Measurements from ENCODE around the gene ACAN. TPM values are rescaled to one million over a fixed set of nuclear protein-coding genes. Genes with fewer than 3 reads are reported as not detected.

The ACAN gene
- total RNA-seq, 2 experiments from 2014 or later: not detected

DNA sequence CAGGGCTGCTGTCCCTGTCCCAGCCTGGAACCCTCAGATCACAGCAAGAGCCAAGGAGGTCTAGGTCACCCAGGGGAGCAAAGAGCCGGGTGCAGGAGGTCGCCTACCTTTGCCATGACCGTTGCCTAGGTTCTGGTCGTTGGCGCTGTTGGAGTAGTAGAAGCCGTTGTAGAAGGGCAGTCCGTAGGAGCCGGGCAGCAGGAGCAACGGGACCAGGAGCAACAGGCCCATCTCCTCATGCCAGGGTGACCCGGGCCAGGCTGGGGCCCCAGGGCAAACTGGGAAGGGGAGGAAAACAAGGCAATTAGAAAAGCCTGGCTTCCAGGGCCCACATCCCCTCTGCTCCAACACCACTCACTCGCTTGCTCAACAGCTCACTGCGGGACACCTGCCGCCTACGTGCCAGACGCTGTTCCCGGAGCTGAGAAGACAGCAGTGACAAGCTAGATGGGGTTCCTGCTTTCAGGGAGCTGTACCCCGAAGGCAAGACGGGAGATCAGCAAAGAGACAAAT lies 83.9 kb downstream of the ACAN start:
- Mint-ChIP-seq H3K36me3 (ENCODE audit: low read depth) (peaks cover 28% of the 10 kb centered on the region), H3K4me1 (ENCODE audit: low read depth) (no peaks in the 10 kb centered on the region), H3K27ac (no peak overlapping the region), H3K27me3 (ENCODE audit: low read depth) (no peaks in the 10 kb centered on the region), H3K9me3 (ENCODE audit: insufficient read depth) (no peaks in the 10 kb centered on the region), H3K4me3 (no peak overlapping the region)
- no peak for ATAC-seq
- POLR2A ChIA-PET: interaction anchor here (0.6 kb wide), 1 partner anchor 263 kb away, joined by 4 read pairs; no protein-coding TSS in a partner anchor
- no peak for DNase-seq
- CTCF ChIA-PET: interaction anchor here (0.6 to 1.3 kb wide), 2 partner anchors 17 to 165 kb away, joined by 3 to 4 read pairs; no protein-coding TSS in a partner anchor

- Mint-ChIP-seq H3K27ac (no peak overlapping the region), H3K27me3 (ENCODE audit: low read depth) (no peaks in the 10 kb centered on the region), H3K9me3 (ENCODE audit: insufficient read depth) (no peaks in the 10 kb centered on the region), H3K36me3 (ENCODE audit: low read depth) (peaks cover 24% of the 10 kb centered on the region), H3K4me1 (ENCODE audit: low read depth) (peaks cover 5% of the 10 kb centered on the region), H3K4me3 (no peak overlapping the region)
- no peak for DNase-seq
- ChIA-PET CTCF (interaction anchor here (1.2 kb wide), 1 partner anchor 418 kb away, joined by 4 read pairs; no protein-coding TSS in a partner anchor), POLR2A (no interaction called here)
- ATAC-seq: no peak
Measured at GRCh38 chr15:88888719-88889118, 85.5 kb downstream of the ACAN start.

GRCh38 chr15:88890495-88890894 lies 87.3 kb downstream of the ACAN start:
- no peak overlapping the region for H3K4me3 Mint-ChIP-seq
- ChIA-PET POLR2A (interaction anchor here (0.5 to 0.7 kb wide), 2 partner anchors 407 to 802 kb away, joined by 3 to 4 read pairs; no protein-coding TSS in a partner anchor), CTCF (interaction anchor here (2.5 to 2.8 kb wide), 2 partner anchors 12 to 14 kb away, joined by 7 to 9 read pairs; no protein-coding TSS in a partner anchor)
- H3K9me3 Mint-ChIP-seq (ENCODE audit: insufficient read depth): no peaks in the 10 kb centered on the region
- ATAC-seq (no peak), DNase-seq (no peak)
- H3K27ac Mint-ChIP-seq: no peak overlapping the region
- peaks cover 16% of the 10 kb centered on the region for H3K36me3 Mint-ChIP-seq (ENCODE audit: low read depth)
- peaks cover 14% of the 10 kb centered on the region for H3K4me1 Mint-ChIP-seq (ENCODE audit: low read depth)
- H3K27me3 Mint-ChIP-seq (ENCODE audit: low read depth): no peaks in the 10 kb centered on the region

GRCh38 chr15:88891540-88892254 lies 88.5 kb downstream of the ACAN start:
- ChIA-PET CTCF (interaction anchor here (0.6 to 2.8 kb wide), 8 partner anchors 11 to 315 kb away, joined by 3 to 9 read pairs (median 4); no protein-coding TSS in a partner anchor), POLR2A (no interaction called here)
- H3K27ac Mint-ChIP-seq: no peak overlapping the region
- peaks cover 16% of the 10 kb centered on the region for H3K36me3 Mint-ChIP-seq (ENCODE audit: low read depth)
- no peak overlapping the region for H3K4me3 Mint-ChIP-seq
- H3K9me3 Mint-ChIP-seq (ENCODE audit: insufficient read depth): no peaks in the 10 kb centered on the region
- peaks cover 22% of the 10 kb centered on the region for H3K4me1 Mint-ChIP-seq (ENCODE audit: low read depth)
- no peak for DNase-seq
- no peaks in the 10 kb centered on the region for H3K27me3 Mint-ChIP-seq (ENCODE audit: low read depth)
- ATAC-seq: no peak

- H3K9me3 Mint-ChIP-seq (ENCODE audit: insufficient read depth): no peaks in the 10 kb centered on the region
- H3K4me1 Mint-ChIP-seq (ENCODE audit: low read depth): peaks cover 36% of the 10 kb centered on the region
- peak overlapping the region; percentile 77 for H3K27ac Mint-ChIP-seq
- peak; percentile 70 for ATAC-seq
- CTCF ChIA-PET: interaction anchor here (0.6 to 3.1 kb wide), 7 partner anchors 9 to 280 kb away, joined by 3 to 34 read pairs (median 4); no protein-coding TSS in a partner anchor
- DNase-seq: peak; percentile 90
- peaks cover 7% of the 10 kb centered on the region for H3K36me3 Mint-ChIP-seq (ENCODE audit: low read depth)
- no peaks in the 10 kb centered on the region for H3K27me3 Mint-ChIP-seq (ENCODE audit: low read depth)
- H3K4me3 Mint-ChIP-seq: peak overlapping the region; percentile 84
- POLR2A ChIA-PET: interaction anchor here (1.9 to 2.1 kb wide), 2 partner anchors 10 to 270 kb away, joined by 6 to 18 read pairs; no protein-coding TSS in a partner anchor
Measured at GRCh38 chr15:88894348-88894818, 91.1 kb downstream of the ACAN start.

DNA sequence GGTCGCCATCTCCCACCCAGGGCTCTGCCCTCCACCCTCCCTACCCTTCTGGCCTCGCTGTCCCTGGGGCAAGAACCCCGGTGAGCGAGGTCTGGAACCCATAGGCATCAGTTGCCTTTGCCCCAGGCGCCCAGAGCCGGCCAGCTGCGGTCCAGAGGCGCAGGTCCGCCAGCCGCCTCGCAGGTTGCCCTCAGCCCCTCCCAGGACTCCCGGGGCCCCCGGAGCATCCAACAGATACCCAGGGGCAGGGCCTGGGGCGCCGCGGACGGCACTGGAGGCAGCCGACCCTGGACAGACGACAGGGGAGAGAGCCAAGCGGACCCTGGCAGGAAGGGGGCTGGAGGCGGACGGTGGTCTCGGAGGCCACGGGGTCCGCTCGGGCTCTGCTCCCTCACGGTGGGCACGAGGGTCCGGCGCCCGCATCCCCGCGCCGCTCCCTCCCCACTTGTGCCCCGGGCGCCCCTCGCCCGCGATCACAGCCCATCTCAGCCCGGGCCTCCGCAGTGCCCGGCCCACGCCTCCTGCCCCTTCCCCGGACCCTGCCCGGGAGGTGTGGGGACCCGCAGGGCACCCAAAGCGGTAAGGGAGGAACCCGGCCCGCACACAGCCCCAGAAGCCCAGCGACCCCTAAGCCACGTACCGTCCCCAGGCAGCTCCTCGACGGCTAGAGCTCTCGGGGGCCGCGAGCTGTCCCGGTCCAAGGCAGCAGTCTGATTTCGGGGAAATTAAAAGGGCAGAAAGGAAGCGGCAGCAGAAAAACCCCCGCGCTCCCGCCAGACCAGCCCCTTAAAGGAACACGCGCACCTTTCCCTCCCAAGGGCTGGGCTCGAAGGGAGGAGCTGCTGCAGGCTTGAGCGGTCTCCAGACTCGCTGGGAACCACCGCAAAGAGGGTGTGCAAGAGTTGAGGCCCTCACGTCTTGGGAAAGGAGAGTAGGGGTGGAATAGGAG lies 91.9 kb downstream of the ACAN start, which contains the start of gene HAPLN3:
TSS of gene HAPLN3 (minus strand) at position 726 of the 949 bp plus-strand sequence. CDS start 8,246 bp downstream, outside the sequence.
- H3K9me3 Mint-ChIP-seq (ENCODE audit: insufficient read depth): no peaks in the 10 kb centered on the region
- DNase-seq: peak; percentile 75
- H3K27ac Mint-ChIP-seq: peak within 1 kb of the TSS; percentile 77
- peaks cover 36% of the 10 kb centered on the region for H3K4me1 Mint-ChIP-seq (ENCODE audit: low read depth)
- H3K27me3 Mint-ChIP-seq (ENCODE audit: low read depth): no peaks in the 10 kb centered on the region
- POLR2A ChIA-PET: interaction anchor here (0.7 to 2.1 kb wide), 5 partner anchors 9 to 276 kb away, joined by 3 to 18 read pairs (median 4); no protein-coding TSS in a partner anchor
- CTCF ChIA-PET: interaction anchor here (0.6 to 3.1 kb wide), 12 partner anchors 8 to 280 kb away, joined by 3 to 34 read pairs (median 4); no protein-coding TSS in a partner anchor
- ATAC-seq: peak; percentile 59
- H3K36me3 Mint-ChIP-seq (ENCODE audit: low read depth): peaks cover 7% of the 10 kb centered on the region
- H3K4me3 Mint-ChIP-seq: peak within 1 kb of the TSS; percentile 84

DNA sequence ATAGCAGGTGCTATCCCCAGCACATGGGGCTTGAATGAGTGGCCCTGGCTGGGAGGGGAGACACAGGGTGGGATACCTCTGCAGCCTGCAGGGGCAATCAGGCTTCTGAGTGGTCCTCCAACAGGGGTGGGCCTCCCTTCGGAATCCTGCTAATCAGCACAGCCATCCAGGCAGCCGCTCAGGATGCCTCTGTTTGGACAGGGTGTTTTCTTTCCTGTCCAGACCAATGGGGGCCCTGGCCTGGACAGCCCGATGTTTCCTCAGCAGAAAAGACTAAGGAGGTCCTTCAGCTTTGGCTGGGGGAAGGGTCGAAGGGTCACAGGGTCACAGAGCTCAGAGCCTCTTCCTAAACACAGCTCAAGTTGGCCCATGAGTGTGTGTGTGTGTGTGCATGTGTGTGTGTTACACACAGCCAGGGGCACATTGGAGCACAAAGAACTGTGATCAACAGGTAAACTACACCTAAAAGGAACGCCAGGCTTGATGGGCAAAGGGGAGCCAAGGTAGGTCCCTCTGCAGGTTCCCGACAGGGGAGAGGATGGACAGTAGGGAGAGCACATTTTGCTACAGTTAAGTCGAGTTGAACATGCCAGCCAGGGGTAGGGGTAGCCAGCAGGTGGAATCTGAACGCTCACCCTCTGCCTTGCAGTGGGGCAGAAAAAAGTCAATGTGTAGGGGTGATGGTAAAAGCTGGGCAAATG lies 93.2 kb downstream of the ACAN start:
- Mint-ChIP-seq H3K27ac (peak overlapping the region; percentile 31), H3K9me3 (ENCODE audit: insufficient read depth) (no peaks in the 10 kb centered on the region), H3K27me3 (ENCODE audit: low read depth) (no peaks in the 10 kb centered on the region), H3K36me3 (ENCODE audit: low read depth) (peaks cover 4% of the 10 kb centered on the region), H3K4me3 (no peak overlapping the region), H3K4me1 (ENCODE audit: low read depth) (peaks cover 36% of the 10 kb centered on the region)
- ChIA-PET CTCF (interaction anchor here (0.7 to 3.1 kb wide), 8 partner anchors 9 to 275 kb away, joined by 3 to 34 read pairs (median 4); partner anchors contain the start of gene ISG20), POLR2A (interaction anchor here (2.1 kb wide), 1 partner anchor 8 kb away, joined by 18 read pairs; no protein-coding TSS in a partner anchor)
- ATAC-seq (no peak), DNase-seq (no peak)

GRCh38 chr15:88897142-88897455 lies 93.9 kb downstream of the ACAN start:
- ChIA-PET POLR2A (no interaction called here), CTCF (interaction anchor here (0.7 to 3.1 kb wide), 6 partner anchors 8 to 273 kb away, joined by 3 to 34 read pairs (median 4); partner anchors contain the start of gene ISG20)
- H3K27me3 Mint-ChIP-seq (ENCODE audit: low read depth): no peaks in the 10 kb centered on the region
- peaks cover 36% of the 10 kb centered on the region for H3K4me1 Mint-ChIP-seq (ENCODE audit: low read depth)
- ATAC-seq (no peak), DNase-seq (no peak)
- H3K9me3 Mint-ChIP-seq (ENCODE audit: insufficient read depth): no peaks in the 10 kb centered on the region
- no peak overlapping the region for H3K27ac Mint-ChIP-seq
- peaks cover 6% of the 10 kb centered on the region for H3K36me3 Mint-ChIP-seq (ENCODE audit: low read depth)
- H3K4me3 Mint-ChIP-seq: no peak overlapping the region

- Mint-ChIP-seq H3K27ac (peak overlapping the region; percentile 7), H3K9me3 (ENCODE audit: insufficient read depth) (no peaks in the 10 kb centered on the region), H3K4me1 (ENCODE audit: low read depth) (peaks cover 36% of the 10 kb centered on the region), H3K4me3 (no peak overlapping the region), H3K36me3 (ENCODE audit: low read depth) (peaks cover 6% of the 10 kb centered on the region), H3K27me3 (ENCODE audit: low read depth) (no peaks in the 10 kb centered on the region)
- ChIA-PET CTCF (interaction anchor here (0.7 to 1.3 kb wide), 4 partner anchors 17 to 273 kb away, joined by 3 to 5 read pairs (median 4); partner anchors contain the start of gene ISG20), POLR2A (no interaction called here)
- ATAC-seq (peak; percentile 78), DNase-seq (peak; percentile 86)
Measured at GRCh38 chr15:88897456-88898194, 94.4 kb downstream of the ACAN start.

- ChIA-PET CTCF (interaction anchor here (1.2 kb wide), 1 partner anchor 17 kb away, joined by 5 read pairs; no protein-coding TSS in a partner anchor), POLR2A (no interaction called here)
- no peak for ATAC-seq
- no peak overlapping the region for H3K27ac Mint-ChIP-seq
- peaks cover 37% of the 10 kb centered on the region for H3K4me1 Mint-ChIP-seq (ENCODE audit: low read depth)
- no peak overlapping the region for H3K4me3 Mint-ChIP-seq
- no peaks in the 10 kb centered on the region for H3K27me3 Mint-ChIP-seq (ENCODE audit: low read depth)
- no peaks in the 10 kb centered on the region for H3K9me3 Mint-ChIP-seq (ENCODE audit: insufficient read depth)
- peaks cover 3% of the 10 kb centered on the region for H3K36me3 Mint-ChIP-seq (ENCODE audit: low read depth)
- no peak for DNase-seq
Measured at GRCh38 chr15:88898736-88899135, 95.5 kb downstream of the ACAN start.

All from activated CD8-positive, alpha-beta T cell treated with anti-CD3 and anti-CD28 coated beads, Interleukin-2, amount 10 ng/mL, durations not matched to agents 7 days and 5 days (primary cell).